ENCODE results near the gene GCN1.
"Not testable (repeated sequence)": the region's sequence is repeated elsewhere in the genome, so short reads cannot be mapped to it uniquely, and the experiment has no call there.

GCN1 gene

GRCh38 chr12:120216742-120217605, 22.5 kb upstream of the GCN1 start:
- no peak for TF ChIP-seq CTCF (IDR thresholded peaks at IDR 0.05; ENCODE audit: extremely low read depth, insufficient read depth, missing control alignments)
- in situ Hi-C loops (cut with MboI; ENCODE audit: low pct_unique_long_range_greater_than_20kb, low sequenced_read_pairs, unreplicated experiment) = no loop called here
- no peak for DNase-seq (ENCODE audit: low spot score)

- DNase-seq (ENCODE audit: low spot score) = no peak
- in situ Hi-C loops (cut with MboI; ENCODE audit: low pct_unique_long_range_greater_than_20kb, low sequenced_read_pairs, unreplicated experiment) = no loop called here
- TF ChIP-seq CTCF (IDR thresholded peaks at IDR 0.05; ENCODE audit: extremely low read depth, insufficient read depth, missing control alignments) = no peak
Observed at GRCh38 chr12:120215766-120216735, 21.5 kb upstream of the GCN1 start.

GRCh38 chr12:120215357-120215735, 20.8 kb upstream of the GCN1 start:
- no peak for DNase-seq (ENCODE audit: low spot score)
- no peak for TF ChIP-seq CTCF (IDR thresholded peaks at IDR 0.05; ENCODE audit: extremely low read depth, insufficient read depth, missing control alignments)
- in situ Hi-C loops (cut with MboI; ENCODE audit: low pct_unique_long_range_greater_than_20kb, low sequenced_read_pairs, unreplicated experiment) = no loop called here

GRCh38 chr12:120214626-120215356, 20.3 kb upstream of the GCN1 start:
- in situ Hi-C loops (cut with MboI; ENCODE audit: low pct_unique_long_range_greater_than_20kb, low sequenced_read_pairs, unreplicated experiment) = no loop called here
- DNase-seq (ENCODE audit: low spot score) = no peak
- no peak for TF ChIP-seq CTCF (IDR thresholded peaks at IDR 0.05; ENCODE audit: extremely low read depth, insufficient read depth, missing control alignments)

- TF ChIP-seq CTCF (IDR thresholded peaks at IDR 0.05; ENCODE audit: extremely low read depth, insufficient read depth, missing control alignments) = no peak
- DNase-seq (ENCODE audit: low spot score) = no peak
- in situ Hi-C loops (cut with MboI; ENCODE audit: low pct_unique_long_range_greater_than_20kb, low sequenced_read_pairs, unreplicated experiment) = no loop called here
Observed at GRCh38 chr12:120213758-120214157, 19.2 kb upstream of the GCN1 start.

- in situ Hi-C loops (cut with MboI; ENCODE audit: low pct_unique_long_range_greater_than_20kb, low sequenced_read_pairs, unreplicated experiment); DNase-seq (ENCODE audit: low spot score): not testable (repeated sequence)
Observed at GRCh38 chr12:120213182-120213581, 18.7 kb upstream of the GCN1 start.
